Upper lobe of left lung (tissue), 4 donors: ENCODE results near the gene TCEA3.

Source experiments
- POLR2A ChIP-seq, 4 donors: fragments of 450-650 bp; IDR thresholded peaks; one replicate each; pipeline ENCODE4 v1.5.1; 2016 to 2017; ENCODE audit warnings: antibody characterized with exemption in 4 of 4, mild to moderate bottlenecking in 2 of 4
- TF ChIP-seq, protein P1 (sequence below), 6 experiments: fragments of 450-650 bp in 4 of 6; fragments of 200-600 bp in 2 of 6; sonication (generic) in 2 of 6; IDR thresholded peaks; one replicate each; pipeline ENCODE4 v1.5.1; 2016 to 2019; ENCODE audit warnings: antibody characterized with exemption in 6 of 6

DNA sequence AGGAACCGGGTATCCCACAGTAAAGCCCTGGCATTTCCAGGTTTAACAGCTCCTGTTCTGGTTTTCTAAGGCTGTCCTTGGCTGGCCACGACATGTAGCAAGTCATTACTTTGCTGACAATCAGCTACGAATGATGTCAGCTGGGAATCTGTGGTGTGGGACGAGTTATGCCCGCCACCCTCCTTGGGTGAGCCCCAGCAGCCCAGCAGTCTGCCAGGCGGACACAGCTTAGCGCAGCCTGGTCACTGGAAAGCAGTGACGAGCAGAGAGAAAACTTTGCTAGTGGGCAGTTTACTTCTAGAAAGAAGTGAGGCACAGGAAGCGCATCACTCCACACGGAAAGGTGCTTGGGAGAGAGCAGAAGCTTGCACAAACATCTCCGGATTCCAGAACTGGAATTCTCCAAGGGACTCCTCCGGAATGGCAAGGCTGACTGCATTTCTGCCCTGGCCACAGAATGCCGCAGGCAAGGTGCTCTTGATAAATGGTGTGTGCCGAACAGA is 39.4 kb downstream of the TCEA3 start:
- no peak for TF ChIP-seq POLR2A (IDR thresholded peaks at IDR 0.05)
- TF ChIP-seq, protein P1, sequence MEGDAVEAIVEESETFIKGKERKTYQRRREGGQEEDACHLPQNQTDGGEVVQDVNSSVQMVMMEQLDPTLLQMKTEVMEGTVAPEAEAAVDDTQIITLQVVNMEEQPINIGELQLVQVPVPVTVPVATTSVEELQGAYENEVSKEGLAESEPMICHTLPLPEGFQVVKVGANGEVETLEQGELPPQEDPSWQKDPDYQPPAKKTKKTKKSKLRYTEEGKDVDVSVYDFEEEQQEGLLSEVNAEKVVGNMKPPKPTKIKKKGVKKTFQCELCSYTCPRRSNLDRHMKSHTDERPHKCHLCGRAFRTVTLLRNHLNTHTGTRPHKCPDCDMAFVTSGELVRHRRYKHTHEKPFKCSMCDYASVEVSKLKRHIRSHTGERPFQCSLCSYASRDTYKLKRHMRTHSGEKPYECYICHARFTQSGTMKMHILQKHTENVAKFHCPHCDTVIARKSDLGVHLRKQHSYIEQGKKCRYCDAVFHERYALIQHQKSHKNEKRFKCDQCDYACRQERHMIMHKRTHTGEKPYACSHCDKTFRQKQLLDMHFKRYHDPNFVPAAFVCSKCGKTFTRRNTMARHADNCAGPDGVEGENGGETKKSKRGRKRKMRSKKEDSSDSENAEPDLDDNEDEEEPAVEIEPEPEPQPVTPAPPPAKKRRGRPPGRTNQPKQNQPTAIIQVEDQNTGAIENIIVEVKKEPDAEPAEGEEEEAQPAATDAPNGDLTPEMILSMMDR (IDR thresholded peaks at IDR 0.05), result no peak
